HG03457 (cell line): ENCODE data around the gene IDE.

ENCODE experiments used
- ATAC-seq: cut with Tn5 transposase; IDR thresholded peaks from one replicate; pipeline ENCODE4 v1.9.1; 2021; ENCODE audit warnings: moderate number of reproducible peaks; ENCODE audit not compliant: unreplicated experiment

Gene IDE

DNA sequence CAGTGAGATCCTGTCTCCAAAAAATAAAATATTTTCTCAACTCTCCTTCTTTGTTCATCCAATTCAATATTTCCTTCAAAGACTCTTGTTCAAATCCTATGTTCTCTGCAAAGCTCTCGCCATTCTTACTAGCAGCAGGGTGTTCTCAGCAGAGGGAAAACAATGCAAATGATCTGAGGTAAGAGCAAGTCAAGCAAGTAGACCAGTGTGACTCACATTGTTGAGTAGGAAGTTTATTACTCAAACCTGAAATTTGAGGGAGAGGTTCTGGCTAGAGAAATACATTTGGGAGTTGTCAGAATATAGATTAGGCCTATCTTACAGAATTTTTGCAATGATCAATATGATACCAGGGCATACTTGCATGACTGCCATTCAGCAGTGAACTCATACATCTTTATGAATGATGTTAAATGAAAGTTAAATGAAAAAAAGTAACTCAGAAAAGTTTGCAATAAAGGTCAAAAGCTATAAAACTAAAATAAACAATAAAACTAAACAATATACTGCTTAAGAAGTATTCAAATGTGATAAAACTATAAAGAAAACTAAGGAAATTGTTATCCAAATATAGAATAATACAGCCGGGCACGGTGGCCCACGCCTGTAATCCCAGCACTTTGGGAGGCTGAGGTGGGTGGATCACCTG is 5.8 kb downstream of the IDE start:
- ATAC-seq: no peak

DNA sequence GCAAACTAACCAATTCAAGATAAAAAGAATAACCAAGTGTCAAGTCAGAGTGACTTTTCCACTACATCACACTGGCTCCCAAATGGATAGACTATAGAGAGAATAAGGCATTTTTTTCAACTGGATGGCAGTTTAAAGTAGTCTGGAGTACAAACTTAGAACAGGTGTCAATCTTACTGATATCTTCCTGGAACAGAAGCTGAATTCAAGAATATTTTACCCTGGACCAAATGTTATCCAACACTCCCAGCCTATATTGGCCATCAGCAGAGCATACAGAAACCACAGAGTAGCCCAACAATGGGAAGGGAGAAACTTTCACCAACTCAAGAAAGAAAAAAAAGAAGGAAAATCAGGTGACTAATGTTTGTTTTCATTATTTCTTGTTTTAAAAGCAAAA is 11.5 kb downstream of the IDE start:
- ATAC-seq: no peak

DNA sequence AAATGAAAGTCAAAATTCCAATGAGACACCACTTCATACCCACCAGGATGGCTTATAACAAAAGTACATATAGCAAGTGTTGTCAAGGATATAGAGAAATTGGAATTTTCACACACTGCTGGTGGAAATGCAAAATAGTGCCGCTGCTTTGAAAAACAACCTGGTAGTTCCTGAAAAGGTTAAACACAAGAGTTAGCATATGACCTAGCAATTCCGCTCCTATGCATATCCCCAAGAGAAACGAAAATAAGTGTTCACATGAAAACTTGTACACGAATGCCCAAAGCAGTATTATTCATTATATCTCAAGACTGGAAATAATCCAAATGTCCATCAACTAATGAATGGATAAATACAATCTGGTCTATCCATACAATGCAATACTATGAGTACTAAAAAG is 14.8 kb downstream of the IDE start:
- no peak for ATAC-seq

DNA sequence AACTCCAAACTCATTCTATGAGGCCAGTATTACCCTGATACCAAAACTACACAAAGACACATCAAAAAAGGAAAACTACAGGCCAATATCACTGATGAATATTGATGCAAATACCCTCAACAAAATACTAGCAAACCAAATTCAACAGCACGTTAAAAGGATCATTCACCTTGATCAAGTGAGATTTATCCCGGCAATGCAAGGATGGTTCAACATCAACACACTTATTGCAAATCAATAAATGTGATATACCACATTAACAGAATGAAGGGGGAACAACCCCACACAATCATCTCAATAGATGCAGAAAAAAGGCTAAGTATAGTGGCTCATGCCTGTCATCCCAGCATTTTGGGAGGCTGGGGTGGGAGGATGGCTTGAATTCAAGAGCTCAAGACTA is 19.9 kb downstream of the IDE start:
- no peak for ATAC-seq

DNA sequence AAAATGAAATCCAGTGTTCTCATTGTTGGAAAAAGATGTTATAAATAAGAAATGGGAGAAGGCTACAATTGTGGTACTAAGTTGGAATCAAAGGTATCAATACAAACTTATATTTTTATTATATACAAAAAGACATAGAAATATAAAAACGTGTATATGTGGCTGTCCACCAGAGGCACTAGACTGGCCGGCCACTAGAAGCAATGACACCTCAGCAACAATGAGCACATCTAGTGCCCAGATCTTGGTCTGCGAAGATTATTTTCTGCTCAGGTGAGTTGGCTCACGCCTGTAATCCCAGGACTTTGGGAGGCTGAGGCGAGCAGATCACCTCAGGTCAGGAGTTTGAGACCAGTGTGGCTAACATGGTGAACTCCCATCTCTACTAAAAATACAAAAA is 21.6 kb downstream of the IDE start:
- ATAC-seq: no peak

DNA sequence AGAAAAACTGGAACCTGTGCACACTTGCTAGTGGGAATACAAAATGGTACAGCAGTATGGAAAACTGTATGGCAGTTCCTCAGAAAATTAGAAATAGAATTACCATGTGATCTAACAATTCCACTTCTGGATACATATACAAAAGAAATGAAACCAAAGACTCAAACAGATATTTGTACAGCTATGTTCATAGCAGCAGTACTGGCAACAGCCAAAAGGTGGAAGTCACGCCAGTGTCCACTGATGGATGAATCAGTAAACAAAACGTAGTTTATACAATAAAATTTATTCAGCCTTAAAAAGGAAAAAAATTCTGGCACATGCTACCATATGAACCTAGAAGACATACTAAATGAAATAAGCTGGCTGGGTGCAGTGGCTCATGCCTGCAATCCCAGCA is 23.0 kb downstream of the IDE start:
- ATAC-seq: no peak

DNA sequence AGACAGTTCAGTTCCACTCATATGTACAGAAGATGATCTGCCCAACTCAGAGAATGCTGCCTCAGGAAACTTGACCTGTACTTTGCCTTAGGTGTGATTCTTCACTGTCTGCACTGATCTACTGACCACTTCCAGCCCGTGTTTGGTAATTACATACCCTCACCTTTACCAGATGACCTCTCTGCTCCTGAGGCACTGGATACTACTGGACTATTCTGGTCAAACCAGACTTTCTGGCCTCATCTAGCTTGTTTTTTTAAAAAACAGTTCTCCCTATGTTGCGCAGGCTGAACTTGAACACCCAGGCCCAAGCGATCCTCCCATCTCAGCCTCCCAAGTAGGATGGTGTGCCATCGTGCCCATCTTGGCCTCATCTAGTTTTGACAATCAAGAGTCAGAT is 26.2 kb downstream of the IDE start:
- ATAC-seq: no peak

DNA sequence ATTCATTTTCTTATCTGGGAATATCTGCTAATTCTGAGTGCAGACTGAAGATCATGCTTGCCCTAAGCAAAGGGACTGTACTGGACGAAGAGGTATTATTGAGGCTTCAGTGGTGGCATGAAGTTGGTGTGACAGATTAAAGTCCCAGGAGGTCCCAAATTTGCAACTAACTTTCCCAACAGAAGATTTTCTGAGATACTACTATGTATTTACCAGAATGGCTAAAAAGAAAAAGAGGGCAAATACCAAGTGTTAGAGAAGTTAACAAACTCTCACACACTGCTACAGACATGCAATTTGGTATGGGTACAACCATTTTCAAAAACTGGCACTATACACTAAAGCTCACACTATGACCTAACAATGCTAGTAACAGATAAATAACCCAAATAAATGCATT is 28.3 kb downstream of the IDE start:
- ATAC-seq: no peak

DNA sequence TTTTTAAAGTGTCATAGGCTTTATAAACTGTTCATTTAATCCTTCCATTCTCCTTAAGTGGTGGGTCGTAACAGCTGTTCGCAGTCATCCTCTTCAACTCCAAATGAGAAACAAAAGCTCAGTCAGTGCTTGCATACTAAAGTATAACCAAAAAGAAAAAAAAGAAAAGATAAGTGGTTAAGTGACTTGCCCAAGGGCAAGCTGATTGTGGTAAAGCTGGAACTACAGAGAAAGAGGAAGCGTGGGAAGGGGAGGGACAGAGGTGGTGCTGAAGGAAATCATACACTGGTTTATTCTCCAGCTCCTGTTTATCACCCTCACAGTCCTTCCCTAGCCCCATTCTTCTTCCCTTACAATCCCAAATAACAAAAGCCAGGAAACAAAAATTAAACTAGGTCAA is 29.6 kb downstream of the IDE start:
- ATAC-seq: no peak

DNA sequence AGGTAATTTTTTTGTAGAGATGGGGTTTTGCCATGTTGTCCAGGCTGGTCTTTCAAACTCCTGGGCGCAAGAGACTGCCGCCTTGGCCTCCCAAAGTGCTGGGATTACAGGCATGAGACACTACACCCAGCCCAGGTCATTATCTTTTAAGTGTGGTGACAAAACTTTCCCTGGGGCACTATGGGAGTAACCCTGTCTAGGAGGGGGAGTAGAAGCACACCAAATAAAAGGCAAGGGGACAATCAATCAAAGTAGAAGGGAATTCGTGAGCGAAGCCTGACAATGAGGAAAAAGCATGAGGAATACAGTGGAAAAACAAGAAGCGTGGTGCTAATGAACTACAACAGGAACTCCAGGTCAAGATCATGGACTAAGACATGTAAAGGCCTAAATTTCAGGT is 31.4 kb downstream of the IDE start:
- ATAC-seq: no peak

DNA sequence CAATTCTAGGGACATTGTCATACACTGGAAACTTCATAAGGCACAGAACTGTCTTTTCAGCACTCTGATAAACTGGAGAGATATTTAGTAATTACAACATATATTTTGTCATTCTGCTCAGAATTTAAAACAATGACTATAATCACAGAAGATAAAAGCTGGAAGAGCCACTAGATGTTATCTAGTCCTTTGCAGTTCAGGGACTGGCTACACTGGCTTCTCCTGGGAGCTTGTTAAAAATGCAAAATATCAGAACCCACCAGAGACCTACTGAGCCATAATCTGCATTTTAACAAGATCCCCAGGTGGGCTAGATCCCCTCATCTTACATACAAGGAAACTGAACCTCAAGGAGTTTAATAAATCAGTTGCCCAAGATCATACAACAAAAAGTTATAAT is 32.3 kb downstream of the IDE start:
- ATAC-seq: no peak

DNA sequence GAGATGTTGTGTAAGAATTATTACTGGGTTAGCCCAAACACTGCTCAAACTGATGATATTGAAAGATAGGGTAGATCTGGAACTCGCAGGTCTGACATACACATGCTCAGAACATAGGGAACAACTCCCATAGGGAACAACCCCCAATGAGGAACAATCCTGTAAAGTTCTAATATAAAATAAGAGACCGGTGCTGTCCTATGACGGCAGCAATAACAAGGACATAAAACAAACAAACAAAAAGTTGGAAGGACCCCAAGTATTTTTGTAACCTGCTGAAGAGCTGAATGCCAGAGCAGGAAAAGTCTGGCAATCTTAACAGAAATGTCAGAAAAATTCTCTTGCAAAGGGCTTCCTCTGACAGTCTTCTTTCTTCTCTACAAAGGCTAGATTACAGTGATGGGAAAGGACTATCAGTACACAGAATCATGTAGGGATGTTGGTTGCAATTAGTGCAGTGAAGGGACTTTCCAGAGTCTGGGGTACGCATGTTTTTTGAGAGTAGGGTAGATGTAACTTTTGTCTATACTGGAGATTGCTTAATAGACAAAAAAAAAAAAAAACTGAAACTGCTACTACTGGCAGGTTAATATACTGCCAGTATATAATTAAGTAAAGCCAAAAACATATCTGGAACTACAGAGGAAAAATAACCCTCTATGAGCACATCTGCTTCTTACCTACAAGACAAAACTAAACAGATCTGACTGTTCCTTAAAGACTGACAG is 35.5 kb downstream of the IDE start:
- no peak for ATAC-seq

DNA sequence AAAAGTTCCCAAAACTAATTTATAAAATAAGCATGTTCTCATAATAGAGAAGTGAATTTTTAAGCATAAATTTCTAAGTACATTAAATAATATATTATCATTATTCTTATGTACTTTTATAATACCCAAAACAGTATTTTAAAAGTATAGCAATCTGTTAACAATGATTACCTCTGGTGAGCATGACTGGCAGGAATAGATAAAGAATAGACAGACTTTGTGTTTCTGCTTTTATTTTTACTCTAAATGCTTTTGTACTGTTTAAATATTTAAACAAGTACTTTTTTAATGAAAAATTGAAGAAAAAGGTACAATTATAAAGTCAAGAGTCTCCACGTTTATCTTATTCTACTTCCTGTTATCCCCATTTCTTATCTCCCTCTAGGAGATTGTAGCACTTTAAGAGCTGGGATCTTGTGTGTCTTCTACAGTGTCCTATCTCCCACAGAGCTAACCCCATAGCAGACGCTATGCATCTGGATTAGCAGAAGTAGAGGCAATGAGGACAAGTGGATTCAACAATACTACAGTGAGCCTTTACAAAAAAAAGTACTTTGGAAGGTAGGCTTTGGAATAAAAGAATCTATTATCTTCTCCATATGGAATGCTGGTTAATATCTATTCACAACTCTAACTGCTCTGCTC is 42.9 kb downstream of the IDE start:
- ATAC-seq: no peak

DNA sequence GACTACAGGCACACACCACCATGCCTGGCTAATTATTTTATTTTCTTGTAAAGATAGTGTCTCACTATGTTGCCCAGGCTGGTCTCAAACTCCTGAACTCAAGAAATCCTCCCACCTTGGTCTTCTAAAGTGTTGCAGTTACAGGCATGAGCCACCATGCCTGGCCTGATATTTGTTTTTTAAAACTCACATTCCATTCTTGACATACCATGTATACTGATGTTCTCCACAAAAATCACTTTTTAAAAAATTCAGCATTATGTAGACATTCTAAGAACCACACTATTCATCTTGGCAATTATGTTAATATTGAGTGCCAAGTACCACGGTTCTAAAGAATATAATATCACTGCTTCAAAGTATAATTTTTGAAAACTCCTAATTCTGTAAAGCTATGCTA is 43.5 kb downstream of the IDE start:
- no peak for ATAC-seq

DNA sequence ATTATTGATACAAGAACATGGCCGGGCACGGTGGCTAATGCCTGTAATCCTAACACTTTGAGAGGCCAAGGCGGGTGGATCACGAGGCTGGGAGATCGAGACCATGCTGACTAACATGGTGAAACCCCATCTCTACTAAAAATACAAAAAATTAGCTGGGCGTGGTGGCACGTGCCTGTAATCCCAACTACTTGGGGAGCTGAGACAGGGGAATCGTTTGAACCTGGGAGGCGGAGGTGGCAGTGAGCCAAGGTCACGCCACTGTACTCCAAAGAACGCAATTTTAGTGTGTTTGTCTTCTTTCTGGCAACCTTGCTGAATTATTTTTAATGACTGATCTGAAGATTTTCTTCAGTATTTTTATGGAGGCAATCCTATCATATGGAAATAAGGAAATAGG is 46.2 kb downstream of the IDE start:
- no peak for ATAC-seq

DNA sequence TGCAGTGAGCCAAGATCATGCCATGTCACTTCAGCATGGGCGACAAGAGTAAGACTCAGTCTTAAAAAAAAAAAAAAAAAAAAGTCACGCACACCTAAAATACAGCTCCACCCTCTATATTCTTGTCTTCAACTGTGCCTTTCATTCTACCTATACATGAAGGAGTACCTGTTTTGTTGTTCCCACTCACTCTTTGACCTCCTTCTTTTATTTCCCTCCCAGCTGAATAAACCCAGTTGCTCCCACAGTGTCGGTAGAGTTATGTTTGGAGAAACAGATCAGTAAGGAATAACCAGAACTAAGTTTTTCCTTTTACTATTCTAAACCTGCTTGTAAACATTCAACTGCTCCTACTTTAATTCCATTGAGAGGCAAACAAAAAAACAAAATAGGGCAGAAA is 50.3 kb downstream of the IDE start:
- no peak for ATAC-seq

DNA sequence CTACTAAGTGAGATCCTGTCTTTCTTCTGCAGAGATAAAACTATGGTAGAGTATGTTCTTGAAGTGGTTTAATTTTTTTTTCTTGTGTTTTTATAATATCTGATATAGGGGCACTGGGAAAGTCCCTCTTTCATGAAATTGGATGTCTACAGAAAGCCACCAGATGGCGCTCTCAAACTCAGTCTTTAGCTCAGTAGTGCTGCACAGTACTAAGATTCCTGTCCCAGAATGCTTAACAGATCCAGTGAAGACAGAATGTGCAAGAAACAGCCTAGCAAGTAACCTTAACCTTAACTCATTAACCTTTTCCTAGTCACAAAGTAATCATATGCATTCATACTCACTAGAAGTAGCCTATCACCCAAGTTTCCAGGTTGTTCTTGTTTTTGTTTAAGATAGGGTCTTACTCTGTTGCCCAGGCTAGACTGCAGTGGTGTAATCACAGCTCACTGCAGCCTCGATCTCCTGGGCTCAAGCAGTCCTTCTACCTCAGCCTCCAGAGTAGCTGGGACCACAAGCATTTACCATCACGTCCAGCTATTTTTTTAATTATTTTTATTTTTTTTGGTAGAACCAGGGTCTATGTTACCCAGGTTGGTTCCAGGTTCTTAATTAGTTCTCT is 56.7 kb downstream of the IDE start:
- ATAC-seq: peak; percentile 77

DNA sequence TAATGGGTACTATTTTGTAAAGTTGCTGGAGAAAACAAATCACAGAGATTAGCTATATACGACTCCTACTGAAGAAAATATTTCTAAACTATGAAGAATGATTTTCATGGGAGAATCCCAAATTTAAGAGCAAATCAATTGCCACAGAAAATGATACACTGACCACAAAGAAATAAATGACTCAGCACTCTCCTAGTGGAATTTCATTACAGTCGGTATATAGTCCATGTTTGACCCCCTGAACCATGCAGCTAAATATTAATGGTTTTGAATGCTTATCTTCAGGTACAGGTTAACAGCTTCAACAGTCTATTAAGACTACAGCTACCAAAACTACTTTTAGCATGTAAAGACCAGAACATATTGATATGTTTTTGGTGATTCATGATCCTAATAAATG is 65.0 kb downstream of the IDE start:
- no peak for ATAC-seq

DNA sequence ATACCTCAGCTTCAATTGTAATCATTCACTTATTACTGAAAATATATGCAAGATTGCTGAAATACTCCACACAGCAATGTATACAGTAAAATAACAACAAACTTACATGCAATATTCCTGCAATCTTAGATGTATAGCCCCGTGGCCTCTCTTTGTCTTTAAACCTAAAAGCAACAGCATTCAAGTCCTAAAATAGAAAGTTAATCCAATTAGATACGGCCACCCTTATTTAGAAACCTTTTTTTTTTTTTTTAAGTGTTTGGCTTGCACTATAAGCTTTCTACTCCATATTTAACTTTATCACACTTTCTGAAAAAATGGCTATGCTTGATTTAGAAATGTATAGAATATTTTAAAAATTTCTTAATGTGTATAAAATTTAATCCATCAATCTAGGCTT is 67.6 kb downstream of the IDE start:
- ATAC-seq: no peak

DNA sequence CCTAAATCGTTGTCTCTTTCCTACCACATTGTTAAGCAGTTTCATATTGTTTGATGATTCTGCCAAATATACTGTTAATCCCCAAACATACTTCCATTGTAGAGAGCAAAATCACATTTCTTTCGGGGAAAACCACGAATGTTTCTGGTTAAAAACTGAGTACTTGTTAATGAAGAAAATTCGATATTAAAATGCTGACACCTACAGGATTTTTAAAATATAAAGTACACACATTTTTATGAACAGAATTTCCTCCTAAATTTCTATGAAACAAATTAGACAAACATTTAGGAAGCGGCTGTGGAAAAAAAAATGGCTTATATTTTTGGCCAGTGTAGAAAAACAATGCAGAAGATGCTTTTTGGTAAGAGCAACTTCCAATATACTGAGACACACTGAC is 68.8 kb downstream of the IDE start:
- no peak for ATAC-seq

DNA sequence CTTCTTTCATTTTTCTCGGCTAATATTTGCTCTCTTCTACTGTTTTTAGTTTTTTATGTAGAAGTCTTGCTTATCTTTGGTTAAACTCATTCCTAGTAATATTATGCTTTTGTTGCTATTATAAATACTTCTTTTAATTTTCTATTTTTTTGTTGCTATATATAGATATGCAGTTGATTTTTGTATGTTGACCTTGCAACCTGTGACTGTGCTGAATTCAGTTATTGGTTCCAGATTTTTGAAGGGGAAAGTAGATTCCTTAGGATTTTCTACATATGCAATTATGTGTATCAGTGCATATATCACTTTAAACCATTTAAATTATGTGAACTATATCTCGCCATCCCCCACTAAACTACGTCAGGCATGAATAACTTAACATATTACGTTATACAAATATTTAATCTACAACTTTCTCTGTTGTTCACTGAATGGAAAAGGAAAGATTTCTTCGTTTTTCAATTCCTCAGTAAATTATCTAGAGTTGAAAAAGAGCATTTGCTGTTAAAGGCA is 71.5 kb downstream of the IDE start:
- no peak for ATAC-seq

DNA sequence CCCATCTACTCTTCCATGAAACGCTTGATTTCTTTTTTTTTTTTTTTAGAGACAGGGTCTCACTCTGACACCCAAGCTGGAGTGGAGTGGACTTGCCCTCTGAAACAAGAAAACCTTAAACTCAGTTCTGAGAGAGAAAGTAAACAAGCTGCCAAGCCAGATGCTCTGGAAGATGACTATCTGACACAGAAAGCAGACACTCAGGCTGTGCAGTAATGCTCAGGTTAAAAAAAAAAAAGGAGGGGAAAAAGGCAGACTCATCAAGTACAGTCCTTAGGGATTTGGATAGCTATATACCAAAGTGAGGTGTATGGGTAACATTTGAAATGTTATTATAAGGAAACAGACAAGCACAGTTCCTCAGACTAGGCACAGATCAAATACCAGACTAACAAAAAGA is 80.5 kb downstream of the IDE start:
- ATAC-seq: no peak
